K562 (cell line): ENCODE results near the gene SART1. TPM values are rescaled to one million over a fixed set of nuclear protein-coding genes. Genes with fewer than 3 reads are reported as not detected.

Source experiments
- ARNT ChIP-seq, 2 experiments: fragments of 450-650 bp; IDR thresholded peaks; 2 replicates each; pipeline ENCODE4 v1.6.1; 2016; ENCODE audit warnings: mild to moderate bottlenecking in 1 of 2
- CAMTA2 ChIP-seq: fragments of 250-450 bp; sonication (Bioruptor Pico); conservative IDR thresholded peaks from 2 replicates; pipeline ENCODE4 v1.5.1; 2022
- EGR1 ChIP-seq: fragments of 450-650 bp; conservative IDR thresholded peaks from 2 replicates; pipeline ENCODE4 v1.6.1; 2017; ENCODE audit warnings: mild to moderate bottlenecking
- ERF ChIP-seq: fragments of 450-650 bp; formaldehyde crosslinking; IDR thresholded peaks from 2 replicates; pipeline ENCODE4 v1.4.0; 2020; ENCODE audit warnings: mild to moderate bottlenecking, mixed read lengths
- FOXA1 ChIP-seq: fragments of 450-650 bp; IDR thresholded peaks from 2 replicates; pipeline ENCODE4 v1.6.1; 2016; ENCODE audit warnings: mild to moderate bottlenecking, borderline replicate concordance
- FOXJ2 ChIP-seq: fragments of 200-800 bp; sonication (Bioruptor generic); IDR thresholded peaks from 2 replicates; pipeline ENCODE4 v1.6.1; 2016; ENCODE audit warnings: missing genetic modification characterization, missing compliant biosample characterization
- KDM5B ChIP-seq: fragments of 200-600 bp; sonication (generic); IDR thresholded peaks from 2 replicates; pipeline ENCODE4 v1.6.1; 2012; ENCODE audit warnings: low read depth, mild to moderate bottlenecking, moderate library complexity, low read length, control low read depth, inconsistent platforms; ENCODE audit not compliant: insufficient replicate concordance
- MYC ChIP-seq, 2 experiments: fragments of 250-450 bp in 1 of 2; sonication (Bioruptor Pico) in 1 of 2; IDR thresholded peaks; 2 replicates each; pipeline versions ENCODE4 v1.5.1 to v1.6.1; 2012 to 2021; ENCODE audit warnings: low read depth in 2 of 2, borderline replicate concordance in 1 of 2, improper control_type of control experiment in 1 of 2, low read length in 1 of 2, mild to moderate bottlenecking in 1 of 2, moderate library complexity in 1 of 2
- OTX1 ChIP-seq: fragments of 450-650 bp; formaldehyde crosslinking; IDR thresholded peaks from 2 replicates; pipeline ENCODE4 v1.4.0; 2022; ENCODE audit warnings: mild to moderate bottlenecking
- POLR2A ChIP-seq: fragments of 450-650 bp; conservative IDR thresholded peaks from 2 replicates; pipeline ENCODE4 v1.6.1; 2016
- RERE ChIP-seq: sonication (generic); formaldehyde crosslinking; IDR thresholded peaks from 2 replicates; pipeline ENCODE4 v1.8.0; 2023; ENCODE audit warnings: missing genetic modification reagents, mild to moderate bottlenecking, borderline replicate concordance
- polyA plus RNA-seq, 8 experiments: library from polyadenylated mRNA; depleted of rRNA in 4 of 8; stranded (reverse) in 5 of 8; unstranded in 3 of 8; fragments of >200 nt; fragmentation: Nextera tagmentation in 2 of 8; fragmentation: Illumina TruSeq in 1 of 8; extraction: Ambion mirVana in 2 of 8; extraction: Trizol in 1 of 8; gene quantifications; 2 replicates each; pipeline versions ENCODE4 v1.2.1 to v1.2.3, GENCODE V29; 2011 to 2014; ENCODE audit warnings: inconsistent platforms in 1 of 8, missing spikeins in 1 of 8
- total RNA-seq, 7 experiments: library from RNA; depleted of rRNA in 6 of 7; stranded (reverse); fragments of >200 nt in 6 of 7; fragmentation: Illumina TruSeq in 2 of 7; extraction: Trizol in 2 of 7; gene quantifications; 2 replicates each; pipeline versions ENCODE4 v1.2.1 to v1.2.3, GENCODE V29; 2011 to 2021; ENCODE audit warnings: low replicate concordance in 1 of 7
- TF ChIP-seq, protein P1 (sequence below): fragments of 200-400 bp; formaldehyde crosslinking; IDR thresholded peaks from 2 replicates; pipeline ENCODE4 v1.6.1; 2017; ENCODE audit warnings: mild to moderate bottlenecking, low read depth, low read length, moderate library complexity
- TF ChIP-seq, protein P2 (sequence below): fragments of 450-650 bp; formaldehyde crosslinking; IDR thresholded peaks from 2 replicates; pipeline ENCODE4 v1.4.0; 2022; ENCODE audit warnings: missing genetic modification characterization
- TF ChIP-seq, protein P3 (sequence below): fragments of 250-450 bp; sonication (Bioruptor Pico); IDR thresholded peaks from 2 replicates; pipeline ENCODE4 v1.4.0; 2020; ENCODE audit warnings: mild to moderate bottlenecking, moderate library complexity

Gene SART1
- total and polyA plus RNA-seq, 9 of the 15 experiments (the other 6 are each of a cell fraction or from before 2014, with no cell fraction given): 4.8 to 84.1 (median 31.7) TPM

- TF ChIP-seq, protein P1, sequence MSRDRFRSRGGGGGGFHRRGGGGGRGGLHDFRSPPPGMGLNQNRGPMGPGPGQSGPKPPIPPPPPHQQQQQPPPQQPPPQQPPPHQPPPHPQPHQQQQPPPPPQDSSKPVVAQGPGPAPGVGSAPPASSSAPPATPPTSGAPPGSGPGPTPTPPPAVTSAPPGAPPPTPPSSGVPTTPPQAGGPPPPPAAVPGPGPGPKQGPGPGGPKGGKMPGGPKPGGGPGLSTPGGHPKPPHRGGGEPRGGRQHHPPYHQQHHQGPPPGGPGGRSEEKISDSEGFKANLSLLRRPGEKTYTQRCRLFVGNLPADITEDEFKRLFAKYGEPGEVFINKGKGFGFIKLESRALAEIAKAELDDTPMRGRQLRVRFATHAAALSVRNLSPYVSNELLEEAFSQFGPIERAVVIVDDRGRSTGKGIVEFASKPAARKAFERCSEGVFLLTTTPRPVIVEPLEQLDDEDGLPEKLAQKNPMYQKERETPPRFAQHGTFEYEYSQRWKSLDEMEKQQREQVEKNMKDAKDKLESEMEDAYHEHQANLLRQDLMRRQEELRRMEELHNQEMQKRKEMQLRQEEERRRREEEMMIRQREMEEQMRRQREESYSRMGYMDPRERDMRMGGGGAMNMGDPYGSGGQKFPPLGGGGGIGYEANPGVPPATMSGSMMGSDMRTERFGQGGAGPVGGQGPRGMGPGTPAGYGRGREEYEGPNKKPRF: no peak
- TF ChIP-seq KDM5B (peak; percentile 70), FOXA1 (no peak), ERF (peak; percentile 47; the same call in 1 of the 2 replicates), OTX1 (CRISPR knock-in tag) (no peak), EGR1 (0 out of 2 replicates have a peak, but pooled peaks have one; percentile 18), CAMTA2 (CRISPR knock-in tag) (0 out of 2 replicates have a peak, but pooled peaks have one; percentile 17), MYC (IDR thresholded peaks at IDR 0.05; ENCODE audit: low read depth, low read length) (peak; percentile 67), MYC (CRISPR knock-in tag; IDR thresholded peaks at IDR 0.05; ENCODE audit: borderline replicate concordance, low read depth) (peak; percentile 75; the same call in 1 of the 2 replicates), RERE (CRISPR knock-in tag) (no peak), POLR2A (peak; percentile 96), FOXJ2 (tag) (peak; percentile 67), ARNT (IDR thresholded peaks at IDR 0.05) (peak in 1 of 2 experiments; percentile 54; a peak in 1 of 4 replicates)
- TF ChIP-seq, protein P2, sequence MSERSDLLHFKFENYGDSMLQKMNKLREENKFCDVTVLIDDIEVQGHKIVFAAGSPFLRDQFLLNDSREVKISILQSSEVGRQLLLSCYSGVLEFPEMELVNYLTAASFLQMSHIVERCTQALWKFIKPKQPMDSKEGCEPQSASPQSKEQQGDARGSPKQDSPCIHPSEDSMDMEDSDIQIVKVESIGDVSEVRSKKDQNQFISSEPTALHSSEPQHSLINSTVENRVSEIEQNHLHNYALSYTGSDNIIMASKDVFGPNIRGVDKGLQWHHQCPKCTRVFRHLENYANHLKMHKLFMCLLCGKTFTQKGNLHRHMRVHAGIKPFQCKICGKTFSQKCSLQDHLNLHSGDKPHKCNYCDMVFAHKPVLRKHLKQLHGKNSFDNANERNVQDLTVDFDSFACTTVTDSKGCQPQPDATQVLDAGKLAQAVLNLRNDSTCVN (CRISPR knock-in tag): peak; percentile 66; the same call in 1 of the 2 replicates
- TF ChIP-seq, protein P3, sequence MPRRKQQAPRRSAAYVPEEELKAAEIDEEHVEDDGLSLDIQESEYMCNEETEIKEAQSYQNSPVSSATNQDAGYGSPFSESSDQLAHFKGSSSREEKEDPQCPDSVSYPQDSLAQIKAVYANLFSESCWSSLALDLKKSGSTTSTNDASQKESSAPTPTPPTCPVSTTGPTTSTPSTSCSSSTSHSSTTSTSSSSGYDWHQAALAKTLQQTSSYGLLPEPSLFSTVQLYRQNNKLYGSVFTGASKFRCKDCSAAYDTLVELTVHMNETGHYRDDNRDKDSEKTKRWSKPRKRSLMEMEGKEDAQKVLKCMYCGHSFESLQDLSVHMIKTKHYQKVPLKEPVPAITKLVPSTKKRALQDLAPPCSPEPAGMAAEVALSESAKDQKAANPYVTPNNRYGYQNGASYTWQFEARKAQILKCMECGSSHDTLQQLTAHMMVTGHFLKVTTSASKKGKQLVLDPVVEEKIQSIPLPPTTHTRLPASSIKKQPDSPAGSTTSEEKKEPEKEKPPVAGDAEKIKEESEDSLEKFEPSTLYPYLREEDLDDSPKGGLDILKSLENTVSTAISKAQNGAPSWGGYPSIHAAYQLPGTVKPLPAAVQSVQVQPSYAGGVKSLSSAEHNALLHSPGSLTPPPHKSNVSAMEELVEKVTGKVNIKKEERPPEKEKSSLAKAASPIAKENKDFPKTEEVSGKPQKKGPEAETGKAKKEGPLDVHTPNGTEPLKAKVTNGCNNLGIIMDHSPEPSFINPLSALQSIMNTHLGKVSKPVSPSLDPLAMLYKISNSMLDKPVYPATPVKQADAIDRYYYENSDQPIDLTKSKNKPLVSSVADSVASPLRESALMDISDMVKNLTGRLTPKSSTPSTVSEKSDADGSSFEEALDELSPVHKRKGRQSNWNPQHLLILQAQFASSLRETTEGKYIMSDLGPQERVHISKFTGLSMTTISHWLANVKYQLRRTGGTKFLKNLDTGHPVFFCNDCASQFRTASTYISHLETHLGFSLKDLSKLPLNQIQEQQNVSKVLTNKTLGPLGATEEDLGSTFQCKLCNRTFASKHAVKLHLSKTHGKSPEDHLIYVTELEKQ (CRISPR knock-in tag): no peak
These were observed at the start of gene SART1 (continued) for GRCh38 chr11:65961267-65962140.
